B cell (primary cell): ENCODE data around the gene GRK5. TPM values are rescaled to one million over a fixed set of nuclear protein-coding genes. Genes with fewer than 3 reads are reported as not detected.

Experiments
- ATAC-seq: fragments of 200-7000 bp; cut with Tn5 transposase; one replicate; pipeline ENCODE4 v1.10.0; 2021; ENCODE audit warnings: low read depth, mild to moderate bottlenecking, moderate number of reproducible peaks, moderate library complexity
- CTCF ChIA-PET: fragments of 350-600 bp; sonication (Branson Sonifier 250); formaldehyde crosslinking; loops from one replicate; lab custom pipeline; 2021; ENCODE audit warnings: antibody characterized with exemption, inconsistent platforms; lab: Charles Lee
- POLR2A ChIA-PET: fragments of 350-600 bp; sonication (Branson Sonifier 250); formaldehyde crosslinking; loops from one replicate; lab custom pipeline; 2021; ENCODE audit warnings: antibody characterized with exemption; lab: Charles Lee
- DNase-seq: peaks from one replicate; pipeline ENCODE4 v3.0.0; 2013
- H2AFZ ChIP-seq: 2 replicates; pipeline ENCODE4 v1.6.1; 2012; ENCODE audit warnings: mild to moderate bottlenecking, low read depth, low read length; ENCODE audit not compliant: insufficient read depth, poor library complexity, severe bottlenecking
- H3K27ac ChIP-seq, 2 donors: 1 replicate in 1 of 2; 2 replicates in 1 of 2; pipeline ENCODE4 v1.5.1; 2012 to 2013; ENCODE audit warnings: low read length in 2 of 2, mild to moderate bottlenecking in 2 of 2, moderate library complexity in 1 of 2
- H3K27me3 ChIP-seq, 4 experiments: fragments of 200-600 bp in 1 of 4; sonication (generic) in 1 of 4; replicated peaks in 1 of 4; 1 replicate in 2 of 4; 2 replicates in 2 of 4; pipeline versions ENCODE4 v1.6.1 to v1.7.0; 2013 to 2016; ENCODE audit warnings: low read length in 3 of 4, mild to moderate bottlenecking in 2 of 4, mixed read lengths in 1 of 4, moderate library complexity in 1 of 4; ENCODE audit not compliant: insufficient read depth in 4 of 4, control insufficient read depth in 3 of 4; ENCODE audit errors: control extremely low read depth in 1 of 4
- H3K36me3 ChIP-seq, 2 experiments: replicated peaks in 1 of 2; 1 replicate in 1 of 2; 2 replicates in 1 of 2; pipeline versions ENCODE4 v1.6.1 to v1.7.1; 2013; ENCODE audit warnings: low read length in 1 of 2; ENCODE audit not compliant: insufficient read depth in 2 of 2, control insufficient read depth in 1 of 2; ENCODE audit errors: control extremely low read depth in 1 of 2, extremely low read depth in 1 of 2
- H3K4me1 ChIP-seq, 2 donors: fragments of 200-600 bp in 1 of 2; sonication (generic) in 1 of 2; 1 replicate in 1 of 2; 2 replicates in 1 of 2; pipeline versions ENCODE4 v1.5.1 to v1.6.1; 2013 to 2017; ENCODE audit warnings: low read length in 2 of 2; ENCODE audit not compliant: control insufficient read depth in 2 of 2, insufficient read depth in 2 of 2
- H3K4me2 ChIP-seq: replicated peaks from 2 replicates; pipeline ENCODE3; 2012; ENCODE audit warnings: mild to moderate bottlenecking, low read depth, low read length; ENCODE audit not compliant: poor library complexity, severe bottlenecking
- H3K4me3 ChIP-seq, 5 experiments: fragments of 200-600 bp in 1 of 5; sonication (generic) in 1 of 5; 1 replicate in 3 of 5; 2 replicates in 2 of 5; pipeline versions ENCODE4 v1.5.1 to v1.7.0; 2011 to 2016; ENCODE audit warnings: low read length in 4 of 5, mild to moderate bottlenecking in 4 of 5, low read depth in 2 of 5, control low read depth in 1 of 5, moderate library complexity in 1 of 5; ENCODE audit not compliant: insufficient read depth in 1 of 5; ENCODE audit errors: control extremely low read depth in 1 of 5, extremely low read depth in 1 of 5
- H3K79me2 ChIP-seq: fragments of 200-600 bp; sonication (generic); one replicate; pipeline ENCODE4 v1.6.0; 2016; ENCODE audit warnings: low read length; ENCODE audit not compliant: control insufficient read depth, insufficient read depth
- H3K9ac ChIP-seq: fragments of 200-600 bp; sonication (generic); 2 replicates; pipeline ENCODE4 v1.6.1; 2017; ENCODE audit warnings: mild to moderate bottlenecking, low read length, moderate library complexity
- H3K9me3 ChIP-seq, 3 donors: one replicate each; pipeline versions ENCODE4 v1.6.1 to v1.7.1; 2013; ENCODE audit warnings: low read length in 2 of 3; ENCODE audit not compliant: control insufficient read depth in 2 of 3, insufficient read depth in 1 of 3; ENCODE audit errors: control extremely low read depth in 1 of 3
- H4K20me1 ChIP-seq: 2 replicates; pipeline ENCODE4 v1.6.0; 2012; ENCODE audit warnings: mild to moderate bottlenecking, low read length; ENCODE audit not compliant: insufficient read depth, control insufficient read depth, poor library complexity, severe bottlenecking
- H3K27ac Mint-ChIP-seq: one replicate; pipeline ENCODE4 v1.8.0; 2021; ENCODE audit warnings: mixed read lengths
- H3K27me3 Mint-ChIP-seq: one replicate; pipeline ENCODE4 v1.8.0; 2021; ENCODE audit warnings: mixed read lengths
- H3K4me1 Mint-ChIP-seq: one replicate; pipeline ENCODE4 v1.8.0; 2021; ENCODE audit warnings: mixed read lengths
- H3K4me3 Mint-ChIP-seq: one replicate; pipeline ENCODE4 v1.8.0; 2021; ENCODE audit warnings: mixed read lengths
- H3K9me3 Mint-ChIP-seq: one replicate; pipeline ENCODE4 v1.8.0; 2022; ENCODE audit warnings: mixed read lengths; ENCODE audit not compliant: insufficient read depth
- CTCF ChIP-seq: fragments of 200-600 bp; IDR thresholded peaks from one replicate; pipeline ENCODE4 v1.8.0; 2022; ENCODE audit warnings: antibody characterized with exemption, mild to moderate bottlenecking
- EZH2 ChIP-seq: IDR thresholded peaks from 2 replicates; pipeline ENCODE4 v1.6.1; 2012; ENCODE audit warnings: borderline replicate concordance, low read depth, mild to moderate bottlenecking, moderate library complexity, low read length; ENCODE audit not compliant: insufficient read depth, poor library complexity, severe bottlenecking
- WGBS: methylation state at CpG from one replicate; pipeline ENCODE4 v1.1.5; 2013; ENCODE audit warnings: missing lambda C conversion rate; ENCODE audit not compliant: insufficient coverage; 5-methylcytosine and 5-hydroxymethylcytosine counted together
- intact Hi-C: fragments of 100-400 bp; cut with micrococcal nuclease; formaldehyde crosslinking; loops from one replicate; pipeline ENCODE4 v1.10.0; 2022
- polyA plus RNA-seq: library from polyadenylated mRNA; depleted of rRNA; stranded (reverse); fragments of >200 nt; gene quantifications from 2 replicates; pipeline ENCODE4 v1.2.3, GENCODE V29; 2012
- total RNA-seq, 2 donors: library from RNA; stranded (reverse); fragments of 120-200 nt in 1 of 2; gene quantifications; 1 replicate in 1 of 2; 2 replicates in 1 of 2; pipeline versions ENCODE4 v1.2.3 to v1.2.4, GENCODE V29; 2013 to 2022

GRK5 gene
- total and polyA plus RNA-seq, 2 donors (not counting 1 experiment from before 2014, with no cell fraction given): 21.9 to 54.8 TPM

DNA sequence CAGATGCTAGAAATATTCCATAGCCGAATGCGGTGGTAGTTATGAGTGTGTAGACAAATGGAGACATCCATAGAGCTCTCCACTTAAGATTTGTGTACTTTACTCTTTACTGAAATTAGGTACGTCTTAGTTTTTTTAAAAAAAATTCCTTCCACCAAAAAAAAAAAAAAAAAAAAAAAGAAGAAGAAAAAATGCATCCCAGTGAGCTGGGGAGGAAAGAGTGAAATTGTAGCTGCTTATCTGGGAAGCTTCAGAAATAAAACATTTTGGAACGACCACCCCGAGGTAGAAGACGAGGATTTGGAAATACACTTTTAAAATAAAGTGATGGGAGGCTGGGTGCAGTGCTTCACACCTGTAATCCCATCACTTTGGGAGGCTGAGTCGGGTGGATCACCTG is 281.3 kb downstream of the GRK5 start:
- no peaks in the 10 kb centered on the region for H3K27me3 Mint-ChIP-seq
- DNase-seq: no peak
- H3K27me3 ChIP-seq: no peaks in the 10 kb centered on the region
- no peak for ATAC-seq
- no peak overlapping the region for H3K4me3 ChIP-seq
- H3K27ac ChIP-seq: no peak overlapping the region
- peak overlapping the region; percentile 52 for H3K4me3 Mint-ChIP-seq
- H2AFZ ChIP-seq: no peak overlapping the region
- no peaks in the 10 kb centered on the region for H3K9me3 Mint-ChIP-seq
- no peak overlapping the region for H3K27ac Mint-ChIP-seq
- no CpG with 5 or more reads among the region's 7 CpGs for WGBS
- ChIA-PET CTCF (interaction anchor here (0.7 to 5.8 kb wide), 16 partner anchors 10 to 323 kb away, joined by 3 to 81 read pairs (median 8); partner anchors contain the start of genes GRK5 and SFXN4), POLR2A (interaction anchor here (0.6 to 1.7 kb wide), 4 partner anchors 8 to 43 kb away, joined by 3 to 7 read pairs (median 4); no protein-coding TSS in a partner anchor)
- H3K4me2 ChIP-seq: no peak overlapping the region
- TF ChIP-seq EZH2 (no peak), CTCF (no peak)
- peaks cover 7 to 12% of the 10 kb centered on the region in 2 donors for H3K4me1 ChIP-seq
- no peaks in the 10 kb centered on the region for H3K36me3 ChIP-seq
- H4K20me1 ChIP-seq: no peaks in the 10 kb centered on the region
- H3K9me3 ChIP-seq: no peaks in the 10 kb centered on the region
- intact Hi-C loops: loop anchor here (1.0 to 2.0 kb wide), 6 partner anchors 10 to 289 kb away; no protein-coding TSS in a partner anchor
- H3K79me2 ChIP-seq: no peaks in the 10 kb centered on the region
- H3K9ac ChIP-seq: no peak overlapping the region
- peaks cover 11% of the 10 kb centered on the region for H3K4me1 Mint-ChIP-seq

GRCh38 chr10:119489991-119490326 is 282.6 kb downstream of the GRK5 start:
- TF ChIP-seq EZH2 (no peak), CTCF (peak; percentile 49)
- H4K20me1 ChIP-seq: no peaks in the 10 kb centered on the region
- intact Hi-C loops: loop anchor here (1.0 to 2.0 kb wide), 6 partner anchors 12 to 291 kb away; no protein-coding TSS in a partner anchor
- Mint-ChIP-seq H3K4me1 (peaks cover 16% of the 10 kb centered on the region), H3K27ac (peak overlapping the region; percentile 85), H3K27me3 (no peaks in the 10 kb centered on the region), H3K4me3 (peak overlapping the region; percentile 92), H3K9me3 (no peaks in the 10 kb centered on the region)
- WGBS: 54% methylated on average over 5 of the region's 5 CpGs
- H3K79me2 ChIP-seq: no peaks in the 10 kb centered on the region
- H3K4me3 ChIP-seq: peak overlapping the region in 4 of 5 experiments; percentile 54 to 69 (median 64)
- ChIA-PET CTCF (interaction anchor here (0.6 to 5.8 kb wide), 37 partner anchors 9 to 383 kb away, joined by 3 to 81 read pairs (median 6); partner anchors contain the start of genes GRK5, MCMBP, RGS10 and SFXN4), POLR2A (interaction anchor here (0.5 to 1.7 kb wide), 4 partner anchors 11 to 128 kb away, joined by 3 to 9 read pairs (median 6); no protein-coding TSS in a partner anchor)
- peaks cover 7 to 12% of the 10 kb centered on the region in 2 donors for H3K4me1 ChIP-seq
- no peaks in the 10 kb centered on the region for H3K9me3 ChIP-seq
- H3K36me3 ChIP-seq: no peaks in the 10 kb centered on the region
- ATAC-seq (no peak), DNase-seq (no peak)
- peak overlapping the region; percentile 95 for H3K4me2 ChIP-seq
- H3K9ac ChIP-seq: peak overlapping the region; percentile 73
- no peaks in the 10 kb centered on the region for H3K27me3 ChIP-seq
- H2AFZ ChIP-seq: peak overlapping the region; percentile 88
- peak overlapping the region; percentile 46 to 65 for H3K27ac ChIP-seq
